Activated CD4-positive, alpha-beta memory T cell treated with anti-CD3 and anti-CD28 coated beads, Interleukin-2, amount 10 ng/mL, durations not matched to agents 7 days and 5 days (primary cell): ENCODE data around the gene PID1. TPM values are rescaled to one million over a fixed set of nuclear protein-coding genes. Genes with fewer than 3 reads are reported as not detected.

Source experiments
- CTCF ChIA-PET: fragments of 350-600 bp; sonication (Branson Sonifier 250); formaldehyde crosslinking; loops from one replicate; lab custom pipeline; 2021; ENCODE audit warnings: antibody characterized with exemption, inconsistent platforms; lab: Charles Lee
- POLR2A ChIA-PET: fragments of 350-600 bp; sonication (Branson Sonifier 250); formaldehyde crosslinking; loops from one replicate; lab custom pipeline; 2021; ENCODE audit warnings: antibody characterized with exemption; lab: Charles Lee
- DNase-seq: peaks from one replicate; pipeline ENCODE4 v3.0.0-alpha.2; 2020
- H3K27ac Mint-ChIP-seq: one replicate; pipeline ENCODE4 v1.8.0; 2021; ENCODE audit warnings: mild to moderate bottlenecking, mixed read lengths
- H3K27me3 Mint-ChIP-seq: one replicate; pipeline ENCODE4 v1.8.0; 2021; ENCODE audit warnings: mixed read lengths
- H3K36me3 Mint-ChIP-seq: one replicate; pipeline ENCODE4 v1.8.0; 2021; ENCODE audit warnings: low read depth, mixed read lengths
- H3K4me1 Mint-ChIP-seq: one replicate; pipeline ENCODE4 v1.8.0; 2021; ENCODE audit warnings: mixed read lengths
- H3K4me3 Mint-ChIP-seq: one replicate; pipeline ENCODE4 v1.8.0; 2021; ENCODE audit warnings: mild to moderate bottlenecking, mixed read lengths
- H3K9me3 Mint-ChIP-seq: one replicate; pipeline ENCODE4 v1.8.0; 2021; ENCODE audit warnings: mixed read lengths
- total RNA-seq, 2 experiments: library from RNA; stranded (reverse); gene quantifications; one replicate each; pipeline ENCODE4 v1.2.3, GENCODE V29; 2021

Gene PID1
- not detected for total RNA-seq

GRCh38 chr2:229270551-229271410 is at the start of gene PID1:
Gene PID1, minus strand, starts transcription at chr2:229271287. Its CDS starts 244 bp downstream, at chr2:229271043.
- H3K4me1 Mint-ChIP-seq: no peaks in the 10 kb centered on the region
- no peaks in the 10 kb centered on the region for H3K36me3 Mint-ChIP-seq
- no peak for DNase-seq
- POLR2A ChIA-PET: interaction anchor here (0.7 kb wide), 1 partner anchor 595 kb away, joined by 5 read pairs; no protein-coding TSS in a partner anchor
- CTCF ChIA-PET: no interaction called here
- no peak within 1 kb of the TSS for H3K27ac Mint-ChIP-seq
- H3K9me3 Mint-ChIP-seq: no peaks in the 10 kb centered on the region
- peaks cover 15% of the 10 kb centered on the region for H3K27me3 Mint-ChIP-seq
- H3K4me3 Mint-ChIP-seq: no peak within 1 kb of the TSS

GRCh38 chr2:229319558-229319957 is 48.5 kb upstream of the PID1 start:
- ChIA-PET CTCF (no interaction called here), POLR2A (no interaction called here)
- H3K27ac Mint-ChIP-seq: no peak overlapping the region

GRCh38 chr2:229314117-229314516 is 43.0 kb upstream of the PID1 start:
- no peaks in the 10 kb centered on the region for H3K27me3 Mint-ChIP-seq
- no peaks in the 10 kb centered on the region for H3K9me3 Mint-ChIP-seq

More at GRCh38 chr2:229319558-229319957, 48.5 kb upstream of the PID1 start:
- Mint-ChIP-seq H3K4me1 (no peaks in the 10 kb centered on the region), H3K9me3 (peaks cover 3% of the 10 kb centered on the region), H3K27me3 (no peaks in the 10 kb centered on the region), H3K4me3 (no peak overlapping the region), H3K36me3 (no peaks in the 10 kb centered on the region)
- no peak for DNase-seq

GRCh38 chr2:229313591-229313990 is 42.5 kb upstream of the PID1 start:
- ChIA-PET CTCF (no interaction called here), POLR2A (no interaction called here)
- Mint-ChIP-seq H3K4me3 (no peak overlapping the region), H3K27ac (no peak overlapping the region), H3K27me3 (no peaks in the 10 kb centered on the region), H3K4me1 (no peaks in the 10 kb centered on the region), H3K9me3 (no peaks in the 10 kb centered on the region), H3K36me3 (no peaks in the 10 kb centered on the region)
- no peak for DNase-seq

More at GRCh38 chr2:229314117-229314516, 43.0 kb upstream of the PID1 start:
- Mint-ChIP-seq H3K27ac (no peak overlapping the region), H3K36me3 (no peaks in the 10 kb centered on the region), H3K4me3 (no peak overlapping the region), H3K4me1 (no peaks in the 10 kb centered on the region)
- CTCF ChIA-PET: no interaction called here
- POLR2A ChIA-PET: no interaction called here
- no peak for DNase-seq

GRCh38 chr2:229301237-229301636 is 30.1 kb upstream of the PID1 start:
- ChIA-PET CTCF (no interaction called here), POLR2A (no interaction called here)
- no peaks in the 10 kb centered on the region for H3K36me3 Mint-ChIP-seq
- DNase-seq: no peak
- no peaks in the 10 kb centered on the region for H3K9me3 Mint-ChIP-seq
- no peak overlapping the region for H3K27ac Mint-ChIP-seq
- no peak overlapping the region for H3K4me3 Mint-ChIP-seq
- H3K27me3 Mint-ChIP-seq: no peaks in the 10 kb centered on the region
- H3K4me1 Mint-ChIP-seq: no peaks in the 10 kb centered on the region

GRCh38 chr2:229300790-229301189 is 29.7 kb upstream of the PID1 start:
- no peaks in the 10 kb centered on the region for H3K9me3 Mint-ChIP-seq
- ChIA-PET POLR2A (no interaction called here), CTCF (no interaction called here)
- no peaks in the 10 kb centered on the region for H3K4me1 Mint-ChIP-seq
- no peaks in the 10 kb centered on the region for H3K27me3 Mint-ChIP-seq
- no peak overlapping the region for H3K27ac Mint-ChIP-seq
- no peaks in the 10 kb centered on the region for H3K36me3 Mint-ChIP-seq
- no peak for DNase-seq
- H3K4me3 Mint-ChIP-seq: no peak overlapping the region

- Mint-ChIP-seq H3K9me3 (no peaks in the 10 kb centered on the region), H3K27ac (no peak overlapping the region), H3K4me1 (no peaks in the 10 kb centered on the region), H3K4me3 (no peak overlapping the region), H3K27me3 (no peaks in the 10 kb centered on the region), H3K36me3 (no peaks in the 10 kb centered on the region)
- no peak for DNase-seq
- ChIA-PET CTCF (no interaction called here), POLR2A (no interaction called here)
Observed at GRCh38 chr2:229300371-229300770, 29.3 kb upstream of the PID1 start.

GRCh38 chr2:229297247-229297646 is 26.2 kb upstream of the PID1 start:
- no peak for DNase-seq
- ChIA-PET POLR2A (no interaction called here), CTCF (no interaction called here)
- Mint-ChIP-seq H3K4me1 (no peaks in the 10 kb centered on the region), H3K36me3 (no peaks in the 10 kb centered on the region), H3K27me3 (no peaks in the 10 kb centered on the region), H3K27ac (no peak overlapping the region), H3K4me3 (no peak overlapping the region), H3K9me3 (no peaks in the 10 kb centered on the region)

- CTCF ChIA-PET: no interaction called here
Observed at GRCh38 chr2:229296536-229296935, 25.4 kb upstream of the PID1 start.

GRCh38 chr2:229296016-229296415 is 24.9 kb upstream of the PID1 start:
- Mint-ChIP-seq H3K9me3 (no peaks in the 10 kb centered on the region), H3K4me3 (no peak overlapping the region)

More at GRCh38 chr2:229296536-229296935, 25.4 kb upstream of the PID1 start:
- H3K27ac Mint-ChIP-seq: no peak overlapping the region
- no peaks in the 10 kb centered on the region for H3K9me3 Mint-ChIP-seq
- DNase-seq: no peak
- H3K4me1 Mint-ChIP-seq: no peaks in the 10 kb centered on the region
- no peak overlapping the region for H3K4me3 Mint-ChIP-seq
- POLR2A ChIA-PET: no interaction called here
- H3K27me3 Mint-ChIP-seq: no peaks in the 10 kb centered on the region
- no peaks in the 10 kb centered on the region for H3K36me3 Mint-ChIP-seq

GRCh38 chr2:229287823-229288222 is 16.7 kb upstream of the PID1 start:
- Mint-ChIP-seq H3K4me3 (no peak overlapping the region), H3K4me1 (no peaks in the 10 kb centered on the region), H3K27me3 (no peaks in the 10 kb centered on the region), H3K9me3 (peaks cover 4% of the 10 kb centered on the region), H3K36me3 (no peaks in the 10 kb centered on the region), H3K27ac (no peak overlapping the region)
- ChIA-PET POLR2A (no interaction called here), CTCF (no interaction called here)
- DNase-seq: no peak

More at GRCh38 chr2:229296016-229296415, 24.9 kb upstream of the PID1 start:
- Mint-ChIP-seq H3K4me1 (no peaks in the 10 kb centered on the region), H3K27ac (no peak overlapping the region), H3K27me3 (no peaks in the 10 kb centered on the region), H3K36me3 (no peaks in the 10 kb centered on the region)
- no peak for DNase-seq
- ChIA-PET CTCF (no interaction called here), POLR2A (no interaction called here)

- Mint-ChIP-seq H3K9me3 (no peaks in the 10 kb centered on the region), H3K4me3 (no peak overlapping the region), H3K36me3 (no peaks in the 10 kb centered on the region), H3K27ac (no peak overlapping the region), H3K27me3 (no peaks in the 10 kb centered on the region), H3K4me1 (no peaks in the 10 kb centered on the region)
- ChIA-PET POLR2A (no interaction called here), CTCF (no interaction called here)
- no peak for DNase-seq
Observed at GRCh38 chr2:229282758-229283546, 11.9 kb upstream of the PID1 start.

- no peak for DNase-seq
- Mint-ChIP-seq H3K4me1 (no peaks in the 10 kb centered on the region), H3K27ac (no peak overlapping the region), H3K4me3 (no peak overlapping the region), H3K27me3 (no peaks in the 10 kb centered on the region), H3K9me3 (no peaks in the 10 kb centered on the region), H3K36me3 (no peaks in the 10 kb centered on the region)
- ChIA-PET CTCF (no interaction called here), POLR2A (no interaction called here)
Observed at GRCh38 chr2:229279516-229279915, 8.4 kb upstream of the PID1 start.
